SH-SY5Y (cell line): ENCODE data around the gene SLC9A6.

ENCODE experiments used
- GATA2 ChIP-seq: IDR thresholded peaks from 2 replicates; pipeline ENCODE4 v1.6.1; 2011; ENCODE audit warnings: mild to moderate bottlenecking, low read depth, low read length
- GATA3 ChIP-seq: IDR thresholded peaks from 2 replicates; pipeline ENCODE4 v1.6.1; 2011; ENCODE audit warnings: low read depth, mild to moderate bottlenecking, low read length, moderate library complexity

DNA sequence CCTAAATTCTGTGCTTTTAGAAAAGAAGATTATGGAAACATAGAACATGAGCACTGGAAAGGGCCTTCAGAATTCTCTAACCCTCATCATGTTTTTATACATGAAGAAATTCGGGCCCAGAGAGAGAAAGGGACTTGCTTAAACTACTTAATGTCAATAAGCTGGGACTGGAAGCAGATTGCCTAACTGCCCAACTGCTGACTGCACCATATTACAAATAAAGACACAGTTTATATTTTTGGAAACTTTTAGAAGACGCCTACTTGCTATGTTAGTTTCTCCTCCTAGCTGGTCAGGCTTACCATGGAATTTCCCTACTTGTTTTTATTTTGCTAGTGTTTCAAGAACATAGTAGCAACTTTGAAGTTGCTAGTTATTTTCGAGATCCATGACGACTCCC is 47.1 kb downstream of the SLC9A6 start:
- TF ChIP-seq GATA2 = no peak
- TF ChIP-seq GATA3 = no peak
